Head of caudate nucleus (tissue), 42 donors: Measurements from ENCODE around the gene AVL9.
A peak's percentile ranks its signal among the peaks of the same experiment; 100 is the strongest.

Source experiments
- DNase-seq, 42 donors: peaks; one replicate each; pipeline versions ENCODE4 v3.0.0 to v3.0.0-alpha.2; 2020 to 2021; ENCODE audit warnings: mixed read lengths in 7 of 42
- intact Hi-C: fragments of 100-400 bp; cut with DNase I; formaldehyde crosslinking; loops from one replicate; pipeline ENCODE4 v1.15.0; 2022

AVL9 gene

DNA sequence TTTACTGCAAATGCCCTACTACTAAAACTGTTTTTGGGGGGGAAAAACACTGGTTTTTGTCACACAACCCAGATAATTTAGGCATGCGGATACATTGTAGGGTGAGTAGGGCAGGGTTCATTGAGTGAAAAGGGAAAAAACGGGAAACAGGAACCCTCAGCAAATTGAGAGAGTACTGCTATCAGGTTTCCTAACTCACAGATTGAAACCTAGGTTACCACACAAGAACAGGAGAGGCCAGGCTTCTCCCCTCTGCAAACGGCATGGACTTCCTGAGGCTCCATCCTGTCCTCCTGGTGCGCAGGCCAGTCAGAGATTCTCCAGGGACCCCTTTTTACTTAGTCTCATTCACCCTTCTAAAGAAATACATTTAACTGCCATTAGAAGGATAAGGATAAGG is 30.6 kb downstream of the AVL9 start:
- intact Hi-C loops = no loop called here

DNA sequence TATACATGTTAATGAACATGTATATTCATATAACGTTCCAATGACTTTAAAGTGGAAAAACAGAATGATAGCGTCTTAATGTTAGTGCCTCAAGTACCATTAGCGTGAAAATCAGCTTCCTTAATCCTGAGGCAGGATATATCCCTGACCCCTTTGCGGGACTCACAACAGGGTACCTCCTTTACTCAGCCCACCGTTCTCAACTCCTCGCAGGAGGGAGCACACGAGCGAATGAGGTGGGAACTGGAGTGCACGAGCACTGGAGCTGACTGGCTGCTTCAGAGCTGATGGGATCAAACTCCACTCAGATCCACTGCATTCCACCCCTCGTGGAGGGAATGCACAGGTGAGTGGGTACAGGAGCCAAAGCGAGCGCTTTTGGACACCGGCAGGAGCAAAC is 36.1 kb downstream of the AVL9 start:
- intact Hi-C loops = no loop called here
- DNase-seq = no peak

More for the DNA sequence above, 30.6 kb downstream of the AVL9 start:
- no peak for DNase-seq

DNA sequence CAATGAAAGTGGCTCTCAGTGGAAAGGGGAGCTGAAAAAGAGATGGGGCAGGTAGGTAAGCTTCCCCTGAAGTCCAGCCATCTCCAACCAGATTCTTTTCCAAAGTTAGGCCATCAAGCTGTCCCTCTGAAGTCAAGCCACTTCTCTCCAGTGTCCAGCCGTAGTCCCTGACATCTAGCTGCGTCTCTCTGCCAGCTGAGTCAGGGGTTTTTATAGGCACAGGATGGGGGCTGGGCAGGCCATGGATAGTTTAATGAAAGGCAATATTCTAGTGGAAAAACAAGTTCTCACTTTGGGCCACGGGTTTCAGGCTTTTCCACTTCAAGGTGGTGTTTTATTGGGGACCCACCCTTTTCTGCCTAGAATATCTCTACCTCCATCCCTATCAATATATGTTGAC is 36.8 kb downstream of the AVL9 start:
- DNase-seq = peak in 1 of 42 donors; percentile 29
- intact Hi-C loops = no loop called here

DNA sequence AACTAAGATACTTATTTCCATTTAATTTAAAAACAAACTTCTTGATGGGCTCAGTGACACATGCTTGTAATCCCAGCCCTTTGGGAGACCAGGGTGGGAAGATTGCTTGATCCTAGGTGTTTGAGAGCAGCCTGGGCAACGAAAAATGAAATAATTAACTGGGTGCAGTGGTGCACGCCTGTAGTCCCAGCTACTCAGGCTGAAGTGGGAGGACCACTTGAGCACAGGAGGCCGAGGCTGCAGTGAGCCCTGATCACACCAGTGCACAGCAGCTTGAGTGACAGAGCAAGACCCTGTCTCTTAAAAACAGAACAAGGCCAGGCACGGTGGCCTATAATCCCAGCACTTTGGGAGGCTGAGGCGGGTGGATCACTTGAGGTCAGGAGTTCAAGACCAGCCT is 37.4 kb downstream of the AVL9 start:
- DNase-seq = no peak
- intact Hi-C loops = no loop called here

DNA sequence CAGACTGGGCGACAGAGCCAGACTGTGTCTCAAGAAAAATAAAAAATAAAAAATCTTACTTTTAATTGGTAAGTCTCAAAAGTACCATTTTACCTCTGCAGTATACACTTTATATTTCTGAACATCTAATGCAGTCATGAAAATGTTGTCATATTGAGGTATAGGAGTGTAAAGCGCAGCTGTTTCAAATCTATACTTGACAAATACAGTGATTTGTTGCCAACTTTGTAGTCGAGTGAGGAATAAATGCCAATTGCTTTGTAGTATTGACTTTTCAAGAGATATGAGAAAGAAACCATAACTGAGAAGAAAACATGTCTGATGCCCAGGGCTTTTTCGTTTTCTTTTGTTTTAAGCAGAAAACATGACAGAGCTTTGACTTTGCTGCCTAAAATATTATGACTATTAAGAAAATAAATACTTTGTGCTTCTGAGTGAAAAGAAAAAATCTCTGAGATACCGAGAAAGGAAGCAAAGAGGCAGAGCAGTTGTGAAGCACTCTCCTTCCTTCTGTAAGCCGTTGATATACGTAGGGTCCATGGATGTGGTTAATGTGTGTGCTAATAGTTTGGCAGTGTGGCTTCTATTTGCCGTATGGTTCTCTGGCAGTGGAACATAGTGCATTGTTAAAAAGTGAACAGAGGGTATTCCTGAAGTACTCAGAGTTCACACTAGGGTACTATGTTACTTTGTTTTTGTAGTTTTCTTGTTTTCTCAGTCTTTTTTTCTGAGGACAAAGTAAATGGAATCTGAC is 38.2 kb downstream of the AVL9 start:
- intact Hi-C loops = no loop called here
- no peak for DNase-seq

DNA sequence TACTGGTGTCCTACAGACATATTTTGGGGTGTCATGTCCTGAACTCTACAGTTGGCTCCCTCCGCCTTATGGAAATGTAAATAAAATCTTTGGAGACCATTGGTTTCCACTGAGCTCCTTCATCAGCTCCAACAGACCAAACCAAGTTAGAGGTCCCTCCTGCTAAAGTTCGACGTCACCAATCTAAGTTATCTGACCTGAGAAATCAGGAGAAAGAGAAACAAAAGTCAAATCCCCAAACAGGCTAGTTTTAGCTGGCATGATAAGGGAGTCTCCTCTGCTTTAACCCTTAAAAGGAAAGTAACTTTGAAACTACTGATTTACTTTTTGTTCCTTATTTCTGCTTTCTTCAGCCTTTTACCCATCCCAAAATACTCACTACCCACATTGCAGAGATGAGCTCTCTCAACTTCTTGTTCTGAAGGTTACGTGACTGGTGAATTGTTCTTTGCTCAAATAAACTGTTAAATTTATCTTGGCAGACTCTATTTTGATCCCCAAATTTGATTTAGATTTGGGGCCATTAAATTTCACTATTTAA is 39.9 kb downstream of the AVL9 start:
- DNase-seq = no peak
- intact Hi-C loops = no loop called here

DNA sequence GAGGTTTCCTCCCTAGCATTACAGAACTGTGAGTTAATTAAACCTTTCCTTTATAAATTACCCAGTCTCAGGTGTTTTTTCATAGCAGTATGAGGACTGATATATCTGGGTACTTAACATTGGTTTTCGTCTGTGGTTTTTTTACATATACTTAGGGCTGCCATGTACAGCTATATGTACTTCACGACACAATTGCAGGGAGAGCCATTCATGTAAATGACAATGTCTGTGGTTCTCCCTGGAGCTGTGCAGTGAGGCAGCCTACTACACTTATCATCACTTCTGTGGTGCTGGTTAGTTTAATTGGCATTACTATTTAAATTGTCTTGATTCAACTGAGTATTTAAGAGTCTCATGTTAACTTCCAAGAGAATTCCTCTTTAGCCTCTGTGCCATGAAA is 40.7 kb downstream of the AVL9 start:
- no peak for DNase-seq
- intact Hi-C loops = no loop called here

DNA sequence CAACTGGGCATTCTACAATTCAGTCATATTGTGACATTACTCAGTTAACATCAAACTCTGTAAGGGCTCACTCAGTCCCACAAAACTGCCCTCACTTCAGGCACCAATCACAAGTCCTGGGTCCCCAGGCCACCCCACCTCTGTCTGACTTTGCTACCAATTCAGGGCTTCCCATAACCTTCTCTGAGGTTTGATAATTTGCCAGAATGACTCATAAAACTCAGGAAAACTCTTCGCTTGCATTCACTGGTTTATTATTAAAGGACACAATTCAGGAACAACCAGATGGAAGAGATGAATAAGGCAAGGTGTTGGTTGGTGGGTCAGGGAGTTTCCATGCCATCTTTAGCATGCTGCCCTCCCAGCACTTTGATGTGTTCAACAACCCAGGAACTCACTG is 41.3 kb downstream of the AVL9 start:
- DNase-seq = peak in 2 of 42 donors; percentile 3 to 12
- intact Hi-C loops = no loop called here

DNA sequence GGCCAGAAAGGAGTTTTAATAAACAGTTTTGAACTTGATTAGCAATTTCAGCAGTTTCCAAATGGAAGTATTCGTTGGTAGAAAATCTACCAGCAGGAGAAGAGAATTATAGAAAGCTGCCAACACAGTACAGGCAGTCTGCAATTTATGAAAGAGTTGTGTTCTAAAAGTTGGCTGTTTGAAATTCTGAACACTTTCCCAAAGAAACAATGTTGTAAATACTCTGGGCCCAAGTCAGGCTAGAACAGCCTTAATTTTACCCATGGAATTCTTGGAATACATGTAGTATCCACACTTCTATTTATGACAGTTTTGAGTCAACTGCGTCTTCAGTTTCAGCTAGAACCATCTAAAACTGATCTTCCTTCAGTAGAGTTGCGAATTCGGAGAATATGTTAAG is 42.5 kb downstream of the AVL9 start:
- DNase-seq = no peak
- intact Hi-C loops = no loop called here

DNA sequence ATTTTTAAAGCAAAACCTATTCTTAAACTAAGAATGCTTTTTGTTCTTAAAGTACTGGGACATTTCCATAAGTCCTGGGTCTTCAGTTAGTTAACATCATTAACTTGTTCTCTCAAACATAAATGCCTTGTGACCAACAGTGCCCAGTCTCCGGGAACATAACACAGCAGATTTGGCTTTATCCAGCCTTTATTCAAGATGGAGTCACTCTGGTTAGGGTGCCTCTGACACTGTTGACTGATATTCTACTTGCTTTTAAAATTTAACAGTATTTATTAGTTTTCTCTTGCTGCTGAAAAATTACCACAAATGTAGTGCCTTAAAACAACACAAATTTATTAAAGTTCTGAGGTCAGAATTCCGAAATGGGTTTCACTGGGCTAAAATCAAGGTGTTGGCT is 44.1 kb downstream of the AVL9 start:
- intact Hi-C loops = no loop called here
- no peak for DNase-seq

DNA sequence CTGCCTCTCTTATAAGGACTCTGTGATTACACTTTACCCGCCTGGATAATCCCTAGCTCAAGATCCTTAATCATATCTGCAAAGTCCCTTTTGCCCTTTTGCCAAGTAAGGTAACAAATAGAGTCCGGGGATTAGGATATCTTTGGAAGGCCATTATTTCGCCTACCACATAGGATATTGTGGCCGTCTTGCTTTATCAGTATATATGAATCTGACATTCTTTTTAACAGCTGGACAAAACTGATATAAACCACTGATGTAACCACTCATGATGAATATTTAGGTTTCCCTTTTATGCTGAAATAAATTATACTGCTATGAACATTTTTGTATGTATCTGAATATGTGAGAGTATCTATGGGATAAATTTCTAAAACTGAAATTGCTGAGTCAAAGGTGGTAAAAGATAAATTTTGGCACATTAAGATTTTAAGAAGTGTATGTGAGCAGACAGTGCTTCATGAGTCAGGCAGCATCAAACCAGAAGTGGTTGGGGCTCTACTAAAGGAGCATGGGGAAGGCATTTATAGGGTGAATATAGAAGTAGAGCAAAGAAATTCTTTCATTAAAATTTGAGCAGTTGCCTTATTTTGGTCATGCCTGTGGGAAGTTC is 44.7 kb downstream of the AVL9 start:
- intact Hi-C loops = no loop called here
- no peak for DNase-seq

DNA sequence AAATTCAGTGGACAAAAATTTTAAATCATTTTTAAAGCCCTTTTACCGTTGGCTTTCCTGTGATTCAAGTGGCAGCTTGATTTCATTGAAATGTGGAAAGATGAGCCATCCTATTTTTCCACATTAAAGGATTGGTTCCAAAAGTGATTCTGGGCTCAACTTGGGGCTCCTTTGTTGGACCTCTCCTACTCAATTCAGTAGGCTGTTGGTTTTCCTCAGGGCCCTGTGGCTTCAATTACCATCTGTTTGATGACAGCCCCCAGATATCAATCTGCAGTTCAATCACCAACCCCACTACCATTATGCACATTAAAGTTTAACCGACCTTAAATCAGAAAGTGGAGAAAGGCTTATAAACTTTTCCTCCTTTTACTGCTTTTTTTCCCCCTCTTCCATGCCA is 47.3 kb downstream of the AVL9 start:
- no peak for DNase-seq
- intact Hi-C loops = no loop called here

DNA sequence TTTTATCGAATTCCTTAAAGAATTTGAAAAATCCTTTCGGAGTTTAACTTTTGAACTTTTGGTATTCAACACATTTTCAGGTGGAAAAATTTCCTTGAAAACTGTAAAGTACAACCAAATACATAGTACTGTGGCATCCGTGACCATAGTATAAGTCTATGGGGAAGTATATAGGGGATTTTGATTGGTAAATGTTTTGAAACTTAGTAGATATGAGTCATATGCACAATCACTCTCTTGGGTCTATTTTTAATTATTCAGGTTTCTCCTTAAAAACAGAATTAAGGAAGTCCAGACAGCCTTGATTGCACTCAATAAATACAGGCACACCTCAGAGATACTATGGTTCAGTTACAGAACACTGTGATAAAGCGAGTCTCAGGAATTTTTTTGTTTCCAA is 64.2 kb downstream of the AVL9 start:
- intact Hi-C loops = no loop called here
- DNase-seq = no peak

DNA sequence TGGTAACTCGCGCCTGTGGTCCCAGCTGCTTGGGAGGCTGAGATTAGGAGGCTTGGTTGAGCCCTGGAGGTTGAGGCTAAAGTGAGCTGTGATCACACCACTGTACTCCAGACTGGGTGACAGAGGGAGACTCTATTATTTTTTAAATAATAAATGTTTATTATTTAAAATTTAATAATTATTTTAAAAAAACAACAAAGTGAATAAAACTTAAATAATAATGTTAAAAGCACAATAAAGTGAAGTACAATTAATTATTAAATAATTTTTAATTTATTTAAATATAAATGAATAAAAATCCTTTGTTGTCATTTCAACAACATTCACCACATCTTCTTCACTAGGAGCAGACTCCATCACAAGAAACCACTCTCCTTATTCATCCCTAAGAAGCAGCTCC is 64.8 kb downstream of the AVL9 start:
- intact Hi-C loops = no loop called here
- no peak for DNase-seq

DNA sequence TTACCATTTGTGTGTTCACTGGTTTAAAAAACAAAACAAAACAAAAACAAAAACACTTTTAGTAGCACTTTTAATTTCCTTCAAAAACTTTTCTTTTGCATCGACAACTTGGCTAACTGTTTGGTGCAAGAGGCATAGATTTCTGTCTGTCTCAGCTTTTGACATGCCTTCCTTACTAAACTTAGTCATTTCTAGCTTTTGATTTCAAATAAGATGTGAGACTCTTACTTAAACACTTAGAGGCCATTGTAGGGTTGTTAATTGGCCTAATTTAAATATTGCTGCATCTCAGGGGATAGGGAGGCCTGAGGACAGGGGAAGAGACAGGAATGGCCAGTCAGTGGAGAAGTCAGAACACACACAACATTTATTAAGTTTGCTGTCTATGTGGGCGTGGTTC is 66.3 kb downstream of the AVL9 start:
- no peak for DNase-seq
- intact Hi-C loops = no loop called here

DNA sequence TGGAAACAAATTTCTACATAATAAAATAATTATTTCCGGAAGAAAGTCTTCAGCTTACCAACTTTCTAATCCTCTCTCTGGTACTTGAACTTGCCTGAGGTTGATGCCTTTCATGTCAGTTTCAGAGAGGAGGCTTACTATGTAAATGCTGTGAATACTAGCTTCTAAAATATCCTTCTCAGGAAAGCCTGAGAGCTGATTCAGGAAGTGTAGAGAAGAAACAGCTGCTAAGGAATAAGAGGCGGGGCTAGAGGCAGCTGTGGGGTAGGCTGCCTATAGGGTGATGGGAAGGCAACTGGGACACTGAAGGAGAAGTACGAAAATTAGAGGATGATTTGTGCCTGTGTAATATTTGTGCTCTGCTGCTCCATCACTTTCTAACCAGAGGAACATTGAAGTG is 69.3 kb downstream of the AVL9 start:
- no peak for DNase-seq
- intact Hi-C loops = no loop called here

DNA sequence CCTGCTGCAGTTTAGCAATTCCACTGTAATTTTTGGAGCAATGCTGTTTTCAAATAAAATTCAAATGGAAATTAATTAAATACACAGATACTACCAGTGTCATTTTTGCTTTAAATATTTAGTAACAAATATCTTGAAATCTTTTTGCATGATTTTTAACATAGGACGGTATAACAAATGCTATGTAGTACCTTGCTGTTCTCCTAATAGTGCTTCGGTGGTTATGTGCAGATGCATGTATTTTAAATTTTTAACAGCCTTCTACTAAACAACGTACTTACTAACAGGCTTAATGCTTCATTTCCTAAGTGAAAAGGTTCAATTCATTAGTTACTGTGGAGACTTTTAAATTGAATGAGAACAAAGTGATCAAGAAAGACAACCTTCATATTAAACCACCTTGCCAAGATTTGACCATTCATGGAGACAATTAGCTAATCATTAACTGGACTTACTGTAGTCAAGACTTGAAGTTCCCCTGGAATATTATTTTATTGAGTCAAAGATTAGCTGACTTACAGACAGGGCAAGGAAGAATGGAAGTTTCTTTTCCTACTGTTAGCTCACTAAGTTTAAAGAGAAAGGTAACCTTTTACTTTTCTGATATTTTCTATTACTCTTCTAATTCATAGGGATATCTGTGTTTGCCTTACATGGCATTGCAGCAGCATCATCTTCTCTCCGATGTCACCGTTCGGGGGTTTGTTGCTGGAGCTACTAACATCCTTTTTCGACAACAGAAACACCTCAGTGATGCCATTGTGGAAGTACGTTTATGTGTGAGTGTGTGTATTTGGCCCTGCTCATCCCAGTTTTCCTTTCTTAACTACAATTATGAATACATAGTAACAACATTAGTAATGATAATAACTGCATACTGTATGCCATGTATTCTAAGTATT is 74.3 kb downstream of the AVL9 start:
- intact Hi-C loops = no loop called here
- DNase-seq = no peak

DNA sequence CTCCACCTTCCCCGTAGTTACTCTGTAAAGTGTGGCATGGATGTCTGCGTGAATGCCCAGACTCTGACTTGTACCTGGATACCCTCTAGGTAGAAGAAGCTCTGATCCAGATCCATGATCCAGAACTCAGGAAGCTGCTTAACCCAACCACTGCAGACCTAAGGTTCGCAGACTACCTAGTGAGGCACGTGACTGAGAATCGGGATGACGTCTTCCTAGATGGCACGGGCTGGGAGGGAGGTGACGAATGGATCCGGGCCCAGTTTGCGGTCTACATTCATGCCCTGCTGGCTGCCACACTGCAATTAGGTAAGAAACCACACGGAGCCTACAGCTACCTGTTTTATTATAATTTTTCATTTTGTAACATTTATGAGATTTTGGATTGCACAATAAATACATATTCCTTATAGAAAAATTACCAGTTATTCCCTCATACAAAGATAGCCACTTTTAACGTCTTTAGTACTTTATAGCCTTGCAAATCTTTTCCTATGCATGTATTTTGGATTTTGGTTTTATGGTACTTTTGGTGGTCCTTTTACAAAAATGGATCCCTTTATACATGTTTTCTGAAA is 77.9 kb downstream of the AVL9 start:
- intact Hi-C loops = no loop called here
- DNase-seq = no peak

DNA sequence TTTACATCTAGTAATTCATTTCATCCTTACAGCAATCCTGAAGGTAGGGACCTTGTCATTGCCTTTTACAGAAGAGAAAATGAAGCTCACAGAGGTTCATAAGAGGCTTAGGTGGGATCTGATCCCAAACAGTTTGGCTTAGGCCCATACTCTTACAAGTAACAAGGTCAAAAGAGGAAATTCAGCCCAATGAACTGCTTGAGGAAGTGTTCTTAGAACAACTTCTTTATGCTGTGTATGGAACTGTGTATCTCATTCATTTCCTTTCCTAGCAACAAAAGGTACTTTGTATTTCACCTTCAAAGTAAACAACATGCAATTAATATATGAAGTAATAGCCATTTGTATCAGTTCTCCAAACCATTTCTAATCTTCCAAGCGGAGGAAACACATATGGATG is 79.3 kb downstream of the AVL9 start:
- no peak for DNase-seq
- intact Hi-C loops = no loop called here

DNA sequence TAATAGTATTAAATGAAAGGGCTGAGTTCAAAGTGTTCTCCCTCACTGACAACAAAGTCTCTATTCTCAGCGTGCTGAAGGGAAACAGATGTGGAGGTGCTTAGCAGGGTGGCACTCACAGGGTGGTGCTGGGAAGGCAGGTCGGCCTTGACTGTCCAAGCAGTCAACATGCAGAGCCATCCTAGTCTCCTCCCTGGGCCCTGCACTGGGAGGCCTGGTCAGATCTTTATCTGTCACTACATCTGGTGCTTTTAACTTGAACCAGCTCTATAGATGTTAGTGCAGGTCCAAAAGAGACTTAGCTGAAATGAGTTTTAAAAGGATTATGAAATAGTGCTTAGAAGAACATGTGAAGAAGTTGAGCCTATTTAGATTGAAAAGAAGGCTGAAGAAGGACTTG is 82.1 kb downstream of the AVL9 start:
- intact Hi-C loops = no loop called here
- DNase-seq = no peak
